H1 (cell line): ENCODE data around the gene GRIA3. TPM values are rescaled to one million over a fixed set of nuclear protein-coding genes. Genes with fewer than 3 reads are reported as not detected.

Experiments
- CBX5 ChIP-seq: fragments of 300-800, 300-1000 bp; sonication (generic); IDR thresholded peaks from 2 replicates; pipeline ENCODE4 v1.7.1; 2016; ENCODE audit warnings: antibody characterized with exemption, low read length, low read depth
- CTBP2 ChIP-seq: IDR thresholded peaks from 2 replicates; pipeline ENCODE4 v1.7.0; 2011; ENCODE audit warnings: borderline replicate concordance, mild to moderate bottlenecking, moderate library complexity, mixed read lengths, low read length; ENCODE audit not compliant: insufficient read depth, insufficient read length
- E2F6 ChIP-seq: IDR thresholded peaks from 2 replicates; pipeline ENCODE4 v1.6.1; 2012; ENCODE audit warnings: inconsistent platforms
- EGR1 ChIP-seq: IDR thresholded peaks from 2 replicates; pipeline ENCODE4 v1.6.1; 2011; ENCODE audit warnings: low read depth, low read length, borderline replicate concordance
- EZH2 ChIP-seq: fragments of 200-600 bp; sonication (generic); IDR thresholded peaks from 2 replicates; pipeline ENCODE4 v1.7.1; 2012; ENCODE audit warnings: low read depth, mild to moderate bottlenecking, moderate library complexity, low read length, inconsistent platforms; ENCODE audit not compliant: severe bottlenecking
- MAFK ChIP-seq: IDR thresholded peaks from 2 replicates; pipeline ENCODE4 v1.6.1; 2012; ENCODE audit warnings: low read depth, mild to moderate bottlenecking, improper control_type of control experiment, low read length
- POU5F1 ChIP-seq: IDR thresholded peaks from 2 replicates; pipeline ENCODE4 v1.6.1; 2011; ENCODE audit warnings: low read depth, mild to moderate bottlenecking, low read length, moderate library complexity
- polyA plus RNA-seq, 7 experiments: library from polyadenylated mRNA; depleted of rRNA in 3 of 7; stranded (reverse) in 5 of 7; unstranded in 2 of 7; fragments of >200 nt in 5 of 7; fragments of 200-250 nt in 2 of 7; gene quantifications; 1 replicate in 5 of 7; 2 replicates in 1 of 7; 4 replicates in 1 of 7; pipeline versions ENCODE4 v1.2.1 to v1.2.3, GENCODE V29; 2011 to 2013; ENCODE audit warnings: missing spikeins in 2 of 7, mixed read lengths in 2 of 7
- total RNA-seq: library from RNA; stranded (reverse); fragmentation: NEBNext Ultra II Directional; extraction: Animal tissue kit (Norgen Biotek cat#: 25700); gene quantifications from 2 replicates; pipeline ENCODE4 v1.2.1, GENCODE V29; 2021

Gene GRIA3
- total and polyA plus RNA-seq, 2 of the 8 experiments (the other 6 are each of a cell fraction or from before 2014, with no cell fraction given), result 2.6 to 3.0 TPM

DNA sequence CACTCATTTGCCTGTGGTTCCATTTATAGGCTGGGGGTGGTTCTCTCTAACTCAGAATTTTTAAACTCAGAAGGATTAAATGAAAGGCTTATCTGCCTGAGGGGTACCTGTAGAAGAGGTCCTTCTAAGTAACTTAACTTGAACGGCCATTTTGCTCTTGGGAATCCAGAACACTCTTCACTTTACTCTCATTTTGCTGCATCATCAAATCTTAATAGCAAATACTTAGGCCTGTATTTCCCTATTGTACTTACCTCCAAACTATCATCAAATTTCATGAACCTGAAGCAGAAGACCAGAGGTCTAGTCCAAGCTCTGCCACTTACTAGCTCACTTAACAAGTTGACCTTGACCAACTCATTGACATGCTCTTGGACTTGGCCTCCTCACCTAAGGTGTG is 70.4 kb downstream of the GRIA3 start (continued):
- TF ChIP-seq CBX5 (no peak), EZH2 (no peak), POU5F1 (no peak), CTBP2 (no peak), E2F6 (no peak), MAFK (no peak), EGR1 (no peak)
- TF ChIP-seq, all 59 proteins: peak for 0
